Psoas muscle (tissue), 8 donors: Measurements from ENCODE around the gene HSFX1. TPM values are rescaled to one million over a fixed set of nuclear protein-coding genes. Genes with fewer than 3 reads are reported as not detected.
"Not testable (repeated sequence)": the region's sequence is repeated elsewhere in the genome, so short reads cannot be mapped to it uniquely, and the experiment has no call there.

ENCODE experiments used
- ATAC-seq, 4 donors: fragments of 200-7000 bp; cut with Tn5 transposase; one replicate each; pipeline ENCODE4 v1.9.1; 2020; ENCODE audit warnings: moderate library complexity in 3 of 4, mild to moderate bottlenecking in 2 of 4
- DNase-seq, 2 donors: peaks; one replicate each; pipeline ENCODE4 v3.0.0-alpha.2; 2020
- H3K27ac ChIP-seq: fragments of 200-600 bp; one replicate; pipeline ENCODE4 v1.8.0; 2022
- H3K27me3 ChIP-seq, 3 donors: fragments of 200-600 bp in 1 of 3; one replicate each; pipeline versions ENCODE4 v1.6.1 to v1.8.0; 2013 to 2022; ENCODE audit warnings: low read length in 2 of 3, mild to moderate bottlenecking in 2 of 3, moderate library complexity in 1 of 3; ENCODE audit not compliant: insufficient read depth in 3 of 3
- H3K36me3 ChIP-seq, 2 donors: fragments of 200-600 bp in 1 of 2; one replicate each; pipeline versions ENCODE4 v1.6.1 to v1.8.0; 2013 to 2022; ENCODE audit warnings: low read depth in 1 of 2, mild to moderate bottlenecking in 1 of 2, moderate library complexity in 1 of 2; ENCODE audit not compliant: insufficient read depth in 1 of 2
- H3K4me1 ChIP-seq: fragments of 200-600 bp; one replicate; pipeline ENCODE4 v1.8.0; 2022
- H3K4me3 ChIP-seq: fragments of 200-600 bp; one replicate; pipeline ENCODE4 v1.8.0; 2022; ENCODE audit warnings: mild to moderate bottlenecking
- H3K9me3 ChIP-seq: fragments of 200-600 bp; one replicate; pipeline ENCODE4 v1.8.0; 2022
- WGBS, 3 donors: extraction: QIAGEN DNeasy Blood & Tissue Kit; methylation state at CpG; one replicate each; pipeline versions ENCODE4 v1.1.6 to v1.1.7; 2013; 5-methylcytosine and 5-hydroxymethylcytosine counted together
- intact Hi-C, 2 donors: fragments of 100-400 bp; cut with DNase I; formaldehyde crosslinking; loops; one replicate each; pipeline versions ENCODE4 v1.11.0 to v1.14.2; 2022
- polyA plus RNA-seq, 3 donors: library from polyadenylated mRNA; stranded (reverse); fragments of 200-250 nt; gene quantifications; one replicate each; pipeline ENCODE4 v1.2.3, GENCODE V29; 2013
- total RNA-seq, 4 donors: library from RNA; stranded (reverse); fragmentation: NEBNext Ultra II Directional in 2 of 4; extraction: Animal tissue kit (Norgen Biotek cat#: 25700) in 2 of 4; gene quantifications; one replicate each; pipeline versions ENCODE4 v1.2.1 to v1.2.4, GENCODE V29; 2021 to 2023
- TF ChIP-seq, protein P1 (sequence below): fragments of 200-600 bp; IDR thresholded peaks from one replicate; pipeline ENCODE4 v1.8.0; 2022; ENCODE audit warnings: antibody characterized with exemption
- donor health status: healthy with polysubstance abuse.
- donor health status: DM: no; HTN: no; CAD: no; lungs with moderate emphysema.
- donor health status: Bipolar disorder and iron deficiency.
- donor health status: healthy.
- donor health status: DM: yes; HTN: yes; CAD: no.
- donor health status: DM: no; HTN: no; CAD: no.
- donor health status: DM: no; HTN: no; CAD: no.
- donor health status: DM: yes; HTN: yes; CAD: no.

Gene HSFX1
- total and polyA plus RNA-seq, 7 donors = 0.31 to 2.2 (median 0.69) TPM

GRCh38 chrX:149762696-149763614, 10.9 kb upstream of the HSFX1 start:
- intact Hi-C loops = no loop called here
- ATAC-seq = no peak
- H3K4me1 ChIP-seq = no peaks in the 10 kb centered on the region
- H3K27me3 ChIP-seq = no peaks in the 10 kb centered on the region
- H3K36me3 ChIP-seq = no peaks in the 10 kb centered on the region
- H3K4me3 ChIP-seq = no peak overlapping the region
- H3K27ac ChIP-seq = no peak overlapping the region
- no peaks in the 10 kb centered on the region for H3K9me3 ChIP-seq
- DNase-seq = no peak
- TF ChIP-seq, protein P1, sequence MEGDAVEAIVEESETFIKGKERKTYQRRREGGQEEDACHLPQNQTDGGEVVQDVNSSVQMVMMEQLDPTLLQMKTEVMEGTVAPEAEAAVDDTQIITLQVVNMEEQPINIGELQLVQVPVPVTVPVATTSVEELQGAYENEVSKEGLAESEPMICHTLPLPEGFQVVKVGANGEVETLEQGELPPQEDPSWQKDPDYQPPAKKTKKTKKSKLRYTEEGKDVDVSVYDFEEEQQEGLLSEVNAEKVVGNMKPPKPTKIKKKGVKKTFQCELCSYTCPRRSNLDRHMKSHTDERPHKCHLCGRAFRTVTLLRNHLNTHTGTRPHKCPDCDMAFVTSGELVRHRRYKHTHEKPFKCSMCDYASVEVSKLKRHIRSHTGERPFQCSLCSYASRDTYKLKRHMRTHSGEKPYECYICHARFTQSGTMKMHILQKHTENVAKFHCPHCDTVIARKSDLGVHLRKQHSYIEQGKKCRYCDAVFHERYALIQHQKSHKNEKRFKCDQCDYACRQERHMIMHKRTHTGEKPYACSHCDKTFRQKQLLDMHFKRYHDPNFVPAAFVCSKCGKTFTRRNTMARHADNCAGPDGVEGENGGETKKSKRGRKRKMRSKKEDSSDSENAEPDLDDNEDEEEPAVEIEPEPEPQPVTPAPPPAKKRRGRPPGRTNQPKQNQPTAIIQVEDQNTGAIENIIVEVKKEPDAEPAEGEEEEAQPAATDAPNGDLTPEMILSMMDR = no peak
- 65 to 82% (median 78%) methylated on average over 8 to 10 of the region's 11 CpGs for WGBS, 3 donors

- intact Hi-C loops, H3K27me3 ChIP-seq, H3K36me3 ChIP-seq, H3K9me3 ChIP-seq, H3K4me1 ChIP-seq, H3K27ac ChIP-seq, DNase-seq, H3K4me3 ChIP-seq, ATAC-seq: not testable (repeated sequence)
- 71 to 88% methylated on average over 3 of the region's 12 CpGs; no CpG with 5 or more reads in 1 of the 3 donors for WGBS, 3 donors
These were observed 3.5 kb upstream of the HSFX1 start for GRCh38 chrX:149770344-149770743.

DNA sequence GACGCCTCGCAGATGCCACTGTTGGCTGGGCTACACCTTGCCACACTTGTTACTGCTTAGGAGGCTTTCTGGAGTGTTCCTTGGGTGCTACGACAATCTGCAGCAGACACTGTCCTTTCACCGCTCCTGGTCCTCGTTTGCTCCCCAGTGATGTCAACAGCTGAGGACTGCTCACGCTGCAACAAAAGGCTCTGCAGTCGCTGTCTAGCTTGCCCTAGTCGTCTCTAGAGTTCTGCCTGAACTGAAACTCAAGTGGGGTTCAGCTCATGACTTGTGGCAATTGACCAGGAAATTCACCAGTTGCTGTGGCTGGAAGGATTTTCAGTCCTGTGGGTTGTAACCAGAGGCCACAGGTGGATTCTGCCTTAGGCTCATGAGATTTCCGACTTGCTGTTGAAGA, 842 bp upstream of the HSFX1 start:
- DNase-seq, H3K27ac ChIP-seq, H3K4me3 ChIP-seq, ATAC-seq, H3K4me1 ChIP-seq, intact Hi-C loops, H3K36me3 ChIP-seq, H3K9me3 ChIP-seq, H3K27me3 ChIP-seq: not testable (repeated sequence)
- WGBS, 3 donors = no CpG with 5 or more reads among the region's 9 CpGs

GRCh38 chrX:149777999-149778398, 4.1 kb downstream of the HSFX1 start:
- H3K4me3 ChIP-seq, H3K27ac ChIP-seq, H3K36me3 ChIP-seq, H3K27me3 ChIP-seq, ATAC-seq, DNase-seq, H3K9me3 ChIP-seq, H3K4me1 ChIP-seq, intact Hi-C loops: not testable (repeated sequence)
- no CpG with 5 or more reads among the region's 7 CpGs for WGBS, 3 donors

DNA sequence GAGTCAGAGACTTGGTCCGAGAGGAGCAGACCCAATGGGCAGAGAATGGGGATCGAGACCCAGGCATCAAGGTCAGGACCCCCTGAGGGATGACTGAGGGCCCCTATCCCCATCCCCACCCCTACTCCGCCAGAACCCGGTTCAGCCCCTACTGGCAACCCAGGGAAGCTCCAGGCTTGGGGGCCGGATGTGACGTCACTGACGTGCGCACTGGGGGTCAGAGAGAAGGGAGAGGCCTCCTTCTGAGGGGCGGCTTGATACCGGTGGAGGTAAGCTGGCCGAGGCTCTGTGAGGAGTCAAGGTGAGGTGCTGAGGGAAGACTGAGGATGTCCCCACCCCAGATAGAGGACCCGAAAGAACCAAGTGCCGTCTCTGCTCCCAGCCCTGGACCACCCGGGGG, 7.9 kb downstream of the HSFX1 start, which contains the start of gene MAGEA9:
Gene MAGEA9, plus strand, starts transcription at position 204 of the 400 bp plus-strand sequence. CDS start 4,281 bp downstream, outside the sequence.
- H3K4me3 ChIP-seq, DNase-seq, H3K36me3 ChIP-seq, H3K9me3 ChIP-seq, H3K27me3 ChIP-seq, H3K4me1 ChIP-seq, intact Hi-C loops, H3K27ac ChIP-seq, ATAC-seq: not testable (repeated sequence)
- WGBS, 3 donors = no CpG with 5 or more reads among the region's 14 CpGs

- DNase-seq, H3K9me3 ChIP-seq, H3K27me3 ChIP-seq, intact Hi-C loops, H3K4me3 ChIP-seq, ATAC-seq, H3K4me1 ChIP-seq, H3K27ac ChIP-seq, H3K36me3 ChIP-seq: not testable (repeated sequence)
- WGBS, 3 donors = no CpG with 5 or more reads among the region's 1 CpG
These were observed 21.7 kb downstream of the HSFX1 start for GRCh38 chrX:149795531-149795930.

GRCh38 chrX:149799095-149799714, 25.3 kb downstream of the HSFX1 start:
- H3K4me1 ChIP-seq = no peaks in the 10 kb centered on the region
- H3K4me3 ChIP-seq = no peak overlapping the region
- H3K36me3 ChIP-seq = no peaks in the 10 kb centered on the region
- TF ChIP-seq, protein P1 = no peak
- intact Hi-C loops = no loop called here
- no peaks in the 10 kb centered on the region for H3K9me3 ChIP-seq
- no peak overlapping the region for H3K27ac ChIP-seq
- whole genome bisulfite sequencing, 3 donors = 71 to 80% (median 78%) methylated on average over 6 of the region's 6 CpGs
- DNase-seq (no peak), ATAC-seq (no peak)
- H3K27me3 ChIP-seq = no peaks in the 10 kb centered on the region
